Renal cortical epithelial cell (primary cell): Measurements from ENCODE around the gene ARL8A. TPM values are rescaled to one million over a fixed set of nuclear protein-coding genes. Genes with fewer than 3 reads are reported as not detected.
"Not testable (repeated sequence)": the region's sequence is repeated elsewhere in the genome, so short reads cannot be mapped to it uniquely, and the experiment has no call there.

Experiments
- DNase-seq: peaks from one replicate; pipeline ENCODE4 v3.0.0-alpha.2; 2011; ENCODE audit warnings: low read depth
- total RNA-seq: library from RNA; depleted of rRNA; stranded (reverse); fragments of >200 nt; gene quantifications from 2 replicates; pipeline ENCODE4 v1.2.3, GENCODE V29; 2014

ARL8A gene
- 37.2 and 47.9 TPM in 2 replicates for total RNA-seq

DNA sequence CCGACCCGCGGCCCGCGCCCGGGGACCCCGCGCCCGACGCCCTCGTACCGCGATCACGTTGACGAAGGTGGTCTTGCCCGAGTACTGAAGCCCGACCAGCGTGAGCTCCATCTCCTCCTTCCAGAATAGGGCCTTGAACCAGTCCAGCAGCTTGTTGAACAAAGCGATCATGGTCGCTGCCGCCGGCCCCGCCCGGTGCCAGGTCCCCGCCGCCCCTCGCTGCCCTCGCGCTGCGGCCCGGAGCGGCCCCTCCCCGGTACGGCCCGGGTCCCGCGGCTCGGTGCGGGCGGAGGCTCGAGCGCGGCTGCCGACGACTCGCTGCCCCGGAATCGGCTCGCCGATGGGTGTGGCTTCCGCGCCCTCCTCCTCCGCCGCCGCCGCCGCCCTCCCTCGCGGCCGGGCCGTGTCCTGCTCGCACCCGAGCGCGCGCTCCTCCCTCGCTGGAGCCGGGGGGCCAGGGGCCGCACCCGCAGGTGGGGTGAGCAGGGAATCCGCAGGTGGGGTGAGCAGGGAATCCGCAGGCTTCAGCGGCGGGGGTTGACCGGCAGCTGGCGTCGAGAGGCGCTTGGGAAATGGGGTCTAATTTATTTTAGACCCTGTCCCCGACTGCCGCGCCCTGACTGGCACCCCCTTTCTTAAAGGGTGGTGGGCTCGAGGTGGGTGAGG, at the start of gene ARL8A:
Gene ARL8A, minus strand, starts transcription at position 336 of the 666 bp plus-strand sequence. Its CDS starts 165 bp downstream, at position 171.
- no peak for DNase-seq

DNA sequence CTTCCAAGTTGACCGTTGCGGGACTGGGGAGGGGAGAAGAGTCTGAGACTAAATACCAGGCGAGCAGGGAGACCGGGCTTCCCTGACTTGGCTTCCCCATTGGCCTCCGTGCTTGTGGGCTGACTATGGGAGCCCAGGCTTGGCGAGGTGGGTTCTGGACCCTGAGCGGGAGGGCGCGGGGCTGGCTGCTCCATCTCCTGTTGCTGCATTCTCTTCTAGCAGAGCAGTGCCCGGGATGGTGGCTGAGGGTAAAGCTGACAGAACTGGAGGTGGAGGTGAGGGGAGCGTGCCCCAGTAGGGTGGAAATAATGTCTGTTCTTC, 49.8 kb upstream of the ARL8A start:
- DNase-seq = no peak

DNA sequence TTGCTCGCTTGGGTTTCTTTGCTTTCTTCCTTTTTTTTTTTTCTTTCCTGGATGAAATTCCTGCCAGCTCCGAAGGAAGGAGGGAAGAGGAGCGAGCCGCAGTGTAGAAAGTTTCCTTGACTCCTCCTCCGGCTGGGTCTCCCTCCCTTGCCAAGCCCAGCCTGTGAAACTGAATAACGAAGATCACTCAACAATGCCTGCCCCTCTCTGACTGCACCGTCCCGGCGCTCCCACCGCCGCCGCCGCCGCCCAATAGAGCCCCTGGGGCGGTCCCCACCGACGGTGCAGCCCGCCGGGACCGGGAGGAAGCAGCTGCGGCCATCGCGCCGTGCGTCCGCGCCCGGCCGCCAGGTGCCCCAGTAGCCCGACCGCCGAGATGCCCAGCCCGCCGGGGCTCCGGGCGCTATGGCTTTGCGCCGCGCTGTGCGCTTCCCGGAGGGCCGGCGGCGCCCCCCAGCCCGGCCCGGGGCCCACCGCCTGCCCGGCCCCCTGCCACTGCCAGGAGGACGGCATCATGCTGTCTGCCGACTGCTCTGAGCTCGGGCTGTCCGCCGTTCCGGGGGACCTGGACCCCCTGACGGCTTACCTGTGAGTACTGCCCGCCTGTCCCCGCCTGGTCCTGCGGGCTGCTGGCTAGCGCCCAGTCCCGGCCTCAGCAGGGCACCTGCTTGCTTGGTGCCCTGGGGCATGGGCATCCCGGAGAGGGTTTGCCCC, 49.2 kb upstream of the ARL8A start, which contains the start of gene LGR6:
Gene LGR6, plus strand, starts transcription at position 186 of the 714 bp plus-strand sequence. Its CDS starts 191 bp downstream, at position 377.
- no peak for DNase-seq

DNA sequence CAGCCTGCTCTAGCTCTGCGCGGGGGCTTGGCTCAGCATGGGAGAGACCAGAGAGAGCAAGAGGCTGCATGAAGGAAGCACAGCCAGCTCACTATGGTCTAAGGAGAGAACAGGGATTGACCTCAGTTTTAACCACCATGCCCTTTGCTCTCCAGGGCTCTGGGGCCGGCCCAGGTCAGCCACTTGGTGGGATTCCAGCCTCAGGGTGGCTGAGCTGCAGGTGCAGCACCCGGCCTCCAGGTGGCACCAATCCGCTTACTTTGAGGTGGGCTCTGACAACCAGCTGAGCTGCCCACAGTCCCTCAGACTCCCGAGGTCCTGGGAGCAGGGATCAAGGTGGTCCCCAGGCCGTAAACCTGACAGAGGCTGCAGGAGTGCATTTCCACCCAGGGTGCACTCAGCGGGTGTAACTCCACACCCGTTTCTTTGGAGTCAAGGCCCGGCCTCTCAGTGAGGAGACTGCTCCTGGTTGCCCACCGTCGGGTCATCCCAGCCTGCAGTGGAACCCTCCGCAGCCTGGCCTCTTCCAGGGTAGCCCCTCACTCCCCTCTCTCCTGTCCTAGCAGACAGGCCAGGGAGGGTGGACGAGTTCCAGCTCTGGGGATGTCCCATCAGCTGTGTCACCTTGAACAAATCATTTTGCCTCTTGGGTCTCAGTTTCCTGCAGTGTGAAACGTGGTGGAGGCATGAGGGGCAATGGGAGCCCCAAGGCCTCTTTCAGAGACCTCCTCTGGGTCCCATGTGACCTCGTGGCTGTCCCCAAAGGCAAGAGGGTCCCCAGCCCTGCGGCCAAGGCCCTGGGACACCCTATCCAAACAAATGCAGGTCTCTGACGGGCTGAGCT, 48.5 kb upstream of the ARL8A start:
- DNase-seq = peak; percentile 16

DNA sequence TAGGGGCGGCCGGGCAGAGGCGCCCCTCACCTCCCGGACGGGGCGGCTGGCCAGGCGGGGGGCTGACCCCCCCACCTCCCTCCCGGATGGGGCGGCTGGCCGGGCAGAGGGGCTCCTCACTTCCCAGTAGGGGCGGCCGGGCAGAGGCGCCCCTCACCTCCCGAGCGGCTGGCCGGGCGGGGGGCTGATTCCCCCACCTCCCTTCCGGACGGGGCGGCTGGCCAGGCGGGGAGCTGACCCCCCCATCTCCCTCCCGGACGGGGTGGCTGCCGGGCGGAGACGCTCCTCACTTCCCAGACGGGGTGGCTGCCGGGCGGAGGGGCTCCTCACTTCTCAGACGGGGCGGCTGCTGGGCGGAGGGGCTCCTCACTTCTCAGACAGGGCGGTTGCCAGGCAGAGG, 46.9 kb upstream of the ARL8A start:
- DNase-seq = not testable (repeated sequence)

DNA sequence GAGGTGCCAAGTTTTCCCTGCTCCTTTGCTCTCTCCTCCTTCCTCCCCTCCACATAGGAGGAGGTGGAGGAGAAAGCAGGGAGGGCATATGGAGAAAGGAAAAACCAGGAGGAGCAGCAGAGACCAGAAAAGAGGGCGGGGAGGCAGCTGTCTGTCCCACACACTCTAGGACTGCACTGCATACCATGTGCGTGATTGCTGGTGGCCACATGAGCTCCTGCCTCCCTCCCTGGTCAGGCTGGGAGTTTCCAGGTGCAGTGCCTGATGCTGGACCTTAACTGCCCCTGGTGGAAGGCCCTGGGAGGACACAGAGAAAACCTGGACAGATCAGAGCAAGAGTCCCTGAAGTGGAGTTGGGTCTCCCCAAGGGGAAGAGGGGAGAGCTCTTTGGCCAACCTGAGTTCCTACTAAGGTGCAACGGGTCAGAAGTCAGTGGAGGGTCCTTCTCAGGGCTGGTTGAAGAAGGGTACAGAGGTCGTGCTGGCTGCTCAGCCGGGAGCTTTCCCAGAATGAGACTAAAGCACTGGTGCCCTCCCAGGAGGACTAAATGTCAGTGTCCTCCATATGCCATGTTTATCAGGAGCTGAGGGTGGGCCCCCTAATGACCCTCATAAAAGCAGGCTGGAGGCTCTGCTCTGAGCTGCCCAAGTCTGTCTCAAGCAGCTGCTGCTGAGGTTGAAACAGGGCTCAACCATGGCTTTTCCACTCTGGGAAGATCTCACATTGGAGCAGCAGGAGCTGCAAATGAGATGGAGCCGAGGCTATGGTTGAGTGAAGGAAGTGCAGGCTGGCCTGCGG, 45.6 kb upstream of the ARL8A start:
- DNase-seq = no peak

DNA sequence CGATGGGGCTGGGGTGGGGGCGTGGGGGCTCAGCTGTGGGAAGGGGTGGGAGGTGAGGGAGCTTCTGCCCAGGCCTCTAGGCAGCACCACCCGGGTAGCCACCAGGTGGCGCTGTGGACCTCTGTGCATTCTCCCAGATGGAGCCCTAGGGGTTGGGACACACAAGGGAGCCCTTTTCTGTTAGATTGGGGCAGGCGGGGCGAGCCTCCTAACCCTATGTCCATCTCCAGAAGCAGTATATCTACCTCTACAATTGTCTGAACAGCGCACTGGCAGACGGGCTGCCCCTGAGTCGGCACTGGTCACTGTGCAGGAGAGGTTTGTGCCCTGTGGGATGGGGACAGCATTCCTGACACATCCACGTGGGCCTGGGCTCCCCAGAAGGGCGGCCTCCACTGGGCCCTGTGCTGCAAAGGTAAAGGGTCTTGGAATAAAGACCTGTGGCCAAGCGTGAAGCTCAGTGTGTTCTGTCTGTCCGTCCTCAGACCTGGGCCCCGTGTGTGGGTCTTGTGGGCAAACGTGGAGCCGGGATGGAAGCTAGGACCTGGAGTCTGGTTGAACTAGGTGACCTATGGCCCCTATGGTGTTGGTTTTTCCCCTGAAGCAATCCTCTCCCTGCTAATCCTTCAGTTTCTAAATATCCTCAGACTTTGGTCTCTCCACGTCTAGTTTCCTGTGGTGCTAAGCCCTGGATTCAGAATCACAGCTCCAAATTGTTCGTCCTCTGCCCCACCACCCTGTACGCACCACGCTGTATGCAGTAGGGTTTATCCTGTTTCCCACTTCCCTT, 44.7 kb upstream of the ARL8A start:
- peak; percentile 21 for DNase-seq

DNA sequence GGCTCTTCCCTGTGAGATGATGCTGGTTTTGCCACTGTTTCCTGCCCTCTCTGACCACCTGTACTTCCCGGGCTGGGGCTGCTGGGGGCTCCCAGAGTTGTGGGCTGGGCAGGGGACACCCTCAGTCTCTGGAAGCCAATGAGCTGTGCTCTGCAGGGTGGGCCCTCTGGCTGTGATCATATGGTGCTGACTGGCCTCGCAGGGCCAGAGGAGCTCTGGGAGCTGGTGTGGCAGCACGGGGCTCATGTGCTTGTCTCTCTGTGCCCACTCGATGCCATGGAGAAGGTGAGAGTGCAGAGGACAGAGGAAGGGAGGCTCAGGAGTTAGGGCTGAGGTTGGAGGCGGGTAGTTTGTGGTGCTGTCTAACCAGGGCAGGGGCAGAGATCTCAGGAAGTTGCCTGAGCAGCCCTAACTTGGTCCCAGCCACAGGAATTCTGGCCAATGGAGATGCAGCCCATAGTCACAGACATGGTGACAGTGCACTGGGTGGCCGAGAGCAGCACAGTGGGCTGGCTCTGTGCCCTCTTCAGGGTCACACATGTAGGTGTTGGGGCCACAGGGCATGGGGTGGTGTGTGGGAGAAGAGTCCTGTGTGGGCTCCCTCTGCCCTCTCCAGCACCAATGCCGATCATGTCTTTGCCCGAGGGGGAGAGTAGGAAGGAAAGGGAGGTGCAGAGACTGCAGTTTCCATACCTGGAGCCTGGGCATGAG, 43.3 kb upstream of the ARL8A start:
- no peak for DNase-seq

DNA sequence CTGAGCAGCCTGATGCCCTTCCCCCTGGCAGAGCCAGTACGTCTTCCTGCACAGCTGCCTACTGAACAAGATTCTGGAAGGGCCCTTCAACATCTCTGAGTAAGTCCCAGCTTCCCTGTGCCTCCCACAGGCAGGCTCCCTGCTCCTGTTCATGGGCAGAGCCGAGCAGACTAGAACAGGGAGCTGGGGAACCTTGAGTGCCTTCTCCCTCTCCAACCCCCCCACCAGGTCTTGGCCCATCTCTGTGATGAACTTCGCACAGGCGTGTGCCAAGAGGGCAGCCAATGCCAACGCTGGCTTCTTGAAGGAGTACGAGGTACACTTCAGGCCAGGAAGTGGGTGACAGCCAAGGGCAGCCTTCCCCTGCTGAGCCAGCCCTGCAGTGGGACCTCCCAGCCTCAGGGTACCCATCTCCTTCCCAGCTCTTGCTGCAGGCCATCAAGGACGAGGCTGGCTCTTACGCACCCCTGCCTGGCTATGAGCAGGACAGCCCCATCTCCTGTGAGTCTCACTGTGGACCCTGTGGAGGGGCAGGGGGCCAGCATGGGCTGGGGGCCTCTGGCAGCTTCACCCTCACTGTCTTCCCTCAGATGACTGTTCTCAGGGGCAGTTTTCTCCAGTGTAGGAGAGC, 42.6 kb upstream of the ARL8A start:
- DNase-seq = no peak

DNA sequence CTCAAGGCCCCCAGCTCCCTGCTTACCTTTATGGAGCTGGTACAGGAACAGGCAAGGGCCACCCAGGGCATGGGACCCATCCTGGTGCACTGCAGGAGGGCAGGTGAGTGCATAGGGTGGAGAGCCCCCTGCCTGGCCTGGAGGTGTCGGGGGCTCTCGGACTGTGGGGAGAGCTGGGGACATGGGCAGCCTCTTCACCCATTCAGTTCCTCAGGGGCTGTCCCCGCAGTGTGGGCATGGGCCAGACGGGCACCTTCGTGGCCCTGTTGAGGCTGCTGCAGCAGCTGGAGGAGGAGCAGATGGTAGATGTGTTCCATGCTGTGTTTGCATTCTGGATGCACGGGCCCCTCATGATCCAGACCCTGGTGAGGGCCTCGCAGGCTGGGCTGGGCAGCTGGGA, 41.8 kb upstream of the ARL8A start:
- DNase-seq = no peak

DNA sequence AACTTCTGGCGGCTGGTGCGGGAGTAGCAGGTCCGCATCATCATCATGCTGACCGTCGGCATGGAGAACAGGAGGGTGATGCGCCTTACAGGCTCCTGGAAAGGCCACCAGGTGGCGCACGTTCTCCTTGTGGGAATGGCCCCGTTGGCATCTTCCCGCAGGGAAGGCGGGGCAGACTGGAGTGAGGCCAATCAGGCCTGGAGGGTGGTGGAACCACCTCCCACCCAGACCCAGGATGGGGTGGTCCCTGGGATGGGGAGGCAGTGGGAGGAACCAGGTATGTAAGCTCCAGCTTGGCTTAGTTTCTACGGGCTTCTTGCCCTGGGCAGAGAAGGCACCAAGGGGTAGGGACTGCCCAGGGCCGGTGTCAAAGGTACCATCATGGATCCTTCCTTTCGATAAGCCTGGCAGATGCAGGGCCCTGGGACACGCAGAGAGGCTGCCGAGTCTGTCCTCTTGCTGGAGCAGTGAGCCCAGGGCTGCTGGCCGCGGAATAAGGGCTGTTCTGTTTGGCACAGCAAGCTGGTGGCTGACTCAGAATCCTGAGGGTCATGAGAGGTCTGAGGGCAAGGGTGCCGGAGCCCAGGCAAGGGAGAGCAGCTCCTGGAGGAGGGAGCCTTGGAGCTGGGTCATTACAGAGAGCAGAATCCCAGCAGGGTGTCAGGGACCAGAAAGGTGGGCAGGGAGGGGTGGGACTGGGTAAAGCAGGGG, 40.4 kb upstream of the ARL8A start:
- DNase-seq = peak; percentile 57

DNA sequence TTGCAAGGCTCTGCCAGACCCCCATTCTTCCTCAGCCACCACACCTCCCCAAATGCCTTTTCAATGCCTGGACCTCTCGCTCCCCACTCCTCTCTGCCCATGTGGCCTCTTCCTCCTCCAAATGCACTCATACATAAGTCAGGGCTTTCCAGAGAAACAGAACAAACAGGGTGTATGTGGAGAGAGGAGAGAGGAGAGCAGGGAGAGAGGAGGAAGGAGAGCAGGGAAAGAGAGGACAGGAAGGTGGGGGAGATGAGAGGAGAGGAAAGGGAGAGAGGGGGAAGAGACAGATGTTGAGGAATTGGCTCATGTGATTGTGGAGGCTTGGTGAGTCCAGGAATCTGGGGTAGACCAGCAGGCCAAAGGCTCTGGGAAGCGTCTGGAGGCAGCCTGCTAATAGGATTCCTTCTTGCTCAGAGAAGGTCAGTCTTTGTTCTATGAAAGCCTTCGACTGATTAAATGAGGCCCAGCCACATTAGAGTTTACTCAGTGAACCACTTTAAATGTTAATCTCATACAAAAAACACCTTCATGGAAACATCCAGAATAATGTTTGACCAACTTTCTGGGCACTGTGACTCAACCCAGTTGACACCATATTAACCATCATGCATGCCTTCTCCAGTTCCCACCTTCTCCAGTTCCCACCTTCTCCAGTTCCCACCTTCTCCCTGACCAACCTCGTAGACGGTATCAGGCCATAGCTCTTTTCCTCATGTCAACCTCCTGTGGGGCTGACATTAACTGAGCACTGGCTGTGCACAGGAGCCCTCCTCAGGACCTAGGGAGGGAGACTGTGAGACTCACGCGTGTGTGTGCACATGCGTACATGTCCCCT, 37.7 kb upstream of the ARL8A start:
- no peak for DNase-seq

DNA sequence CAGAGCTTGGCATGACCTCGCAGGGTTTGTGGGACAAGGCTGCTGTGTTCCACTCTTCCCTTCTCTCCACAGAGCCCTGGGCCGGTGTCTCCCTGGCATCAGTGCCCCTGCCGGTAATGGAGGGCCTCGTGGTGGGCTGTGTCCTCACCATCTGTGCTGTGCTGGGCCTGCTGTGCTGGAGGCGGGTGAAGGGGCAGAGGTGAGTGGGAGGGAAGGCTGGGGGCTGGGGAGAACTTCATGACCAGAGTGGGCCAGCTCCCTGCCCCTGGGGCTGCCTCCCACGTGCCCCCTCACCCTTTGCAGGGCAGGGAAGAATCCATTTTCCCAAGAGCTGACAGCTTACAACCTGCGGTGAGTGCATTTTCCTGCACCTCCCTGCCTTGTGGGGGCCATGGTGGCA, 37.0 kb upstream of the ARL8A start:
- DNase-seq = no peak

DNA sequence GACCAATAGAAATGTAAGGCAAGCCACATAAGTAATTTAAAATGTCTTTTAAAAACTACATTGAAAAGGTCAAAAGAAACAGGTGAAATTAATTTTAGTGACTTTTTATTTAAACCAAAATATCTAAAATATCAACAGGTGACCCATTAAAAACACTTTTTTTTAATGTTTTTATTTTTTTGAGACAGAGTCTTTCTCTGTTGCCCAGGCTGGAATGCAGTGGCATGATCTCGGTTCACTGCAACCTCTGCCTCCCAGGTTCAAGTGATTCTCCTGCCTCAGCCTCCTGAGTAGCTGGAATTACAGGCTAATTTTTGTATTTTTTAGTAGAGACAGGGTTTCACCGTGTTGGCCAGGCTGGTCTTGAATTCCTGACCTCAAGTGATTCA, 36.2 kb upstream of the ARL8A start:
- not testable (repeated sequence) for DNase-seq

DNA sequence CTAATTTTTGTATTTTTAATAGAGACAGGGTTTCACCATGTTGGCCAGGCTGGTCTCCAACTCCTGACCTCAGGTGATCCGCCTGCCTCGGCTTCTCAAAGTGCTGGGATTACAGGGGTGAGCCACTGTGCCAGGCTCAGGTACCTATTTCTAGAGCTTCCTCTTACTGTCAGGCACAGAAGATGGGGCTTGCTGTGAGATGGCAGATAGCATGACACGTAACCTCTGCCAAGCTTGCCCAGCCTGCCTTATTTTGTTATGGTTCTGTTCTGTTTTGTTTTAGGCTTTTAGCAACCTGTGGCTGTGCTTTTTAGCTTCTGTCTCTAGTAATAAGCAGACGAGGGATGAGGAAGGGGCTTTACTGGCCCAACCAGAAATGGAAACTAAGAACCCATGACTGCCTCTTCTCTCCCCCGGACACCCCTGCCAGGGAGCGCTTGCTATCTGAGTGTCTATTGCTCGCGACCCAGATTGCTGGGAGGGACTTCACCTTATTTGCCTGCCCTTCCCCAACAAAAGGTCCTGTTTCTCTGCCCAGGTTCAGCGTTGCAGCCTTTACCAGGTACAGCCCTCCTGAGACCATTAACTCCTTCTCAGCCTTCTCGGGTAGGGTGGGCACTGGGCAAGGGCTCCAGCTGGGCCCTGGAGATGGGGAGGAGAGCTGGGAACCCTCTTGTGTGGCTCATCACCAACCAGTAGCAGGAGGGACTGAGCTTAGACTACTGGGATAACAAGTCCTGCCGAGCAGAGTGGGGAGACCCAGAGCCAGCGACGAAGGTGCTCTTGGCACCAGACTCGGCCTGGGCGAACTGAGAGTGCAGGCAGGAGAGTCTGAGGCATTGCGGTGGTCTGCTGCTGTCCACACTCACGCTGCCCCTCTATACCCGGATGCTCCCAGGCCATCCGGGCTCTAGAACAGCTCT, 35.6 kb upstream of the ARL8A start:
- no peak for DNase-seq

DNA sequence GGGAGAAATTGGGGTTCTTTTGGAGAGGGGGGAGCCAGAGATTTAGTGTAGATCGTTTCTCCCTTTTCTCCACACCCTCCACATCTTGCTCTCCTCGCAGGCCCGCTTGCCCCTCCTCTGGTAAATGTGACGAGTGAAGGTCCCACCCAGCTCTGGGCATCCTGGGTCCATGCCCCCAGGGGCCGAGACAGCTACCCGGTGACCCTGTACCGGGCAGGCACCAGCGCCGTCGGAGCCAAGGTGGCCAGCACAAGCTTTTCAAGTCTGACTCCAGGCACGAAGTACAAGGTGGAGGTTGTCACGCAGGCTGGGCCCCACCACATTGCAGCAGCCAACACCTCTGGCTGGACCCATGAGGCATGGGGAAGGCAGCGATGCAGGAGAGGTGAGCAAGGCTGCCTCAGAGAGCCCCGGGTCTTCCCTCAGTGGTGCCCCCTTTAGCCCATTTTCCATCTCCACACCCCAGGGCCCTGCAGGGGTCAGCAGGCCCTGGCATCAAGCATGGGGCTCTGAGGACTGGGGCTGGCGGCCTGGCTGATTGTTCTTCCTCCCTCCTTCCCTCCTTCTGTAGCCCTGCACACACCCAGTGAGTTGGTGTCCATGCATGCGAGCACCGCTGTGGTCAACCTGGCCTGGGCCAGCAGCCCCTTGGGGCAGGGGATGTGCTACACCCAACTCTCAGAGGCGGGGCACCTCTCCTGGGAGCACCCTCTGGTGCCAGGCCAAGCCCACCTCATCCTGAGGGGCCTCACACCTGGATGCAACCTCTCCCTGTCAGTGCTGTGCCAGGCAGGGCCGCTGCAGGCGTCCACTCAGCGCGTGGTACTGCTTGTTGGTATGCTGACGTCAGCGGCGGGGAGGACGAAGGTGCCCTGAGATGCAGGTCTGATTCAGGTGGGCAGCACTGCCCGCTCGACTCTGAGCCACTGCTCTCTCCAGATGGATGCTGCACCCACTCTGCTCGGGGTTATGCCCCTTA, 32.7 kb upstream of the ARL8A start:
- DNase-seq = no peak
